H1 (cell line): ENCODE results near the gene RPAP3. TPM values are rescaled to one million over a fixed set of nuclear protein-coding genes. Genes with fewer than 3 reads are reported as not detected.

Source experiments
- CTCF ChIA-PET: fragments of 300-600 bp; sonication (Branson Sonifier 250); formaldehyde crosslinking; loops from one replicate; lab custom pipeline; 2021; ENCODE audit not compliant: partially characterized antibody; lab: Charles Lee
- POLR2A ChIA-PET: fragments of 300-600 bp; sonication (Branson Sonifier 250); formaldehyde crosslinking; loops from one replicate; lab custom pipeline; 2021; ENCODE audit warnings: inconsistent platforms; ENCODE audit not compliant: partially characterized antibody; lab: Charles Lee
- DNase-seq, 2 experiments: peaks; one replicate each; pipeline versions ENCODE4 v3.0.0 to v3.0.0-alpha.2; 2010 to 2022; ENCODE audit warnings: low spot score in 2 of 2, low read depth in 1 of 2, mixed read lengths in 1 of 2
- FAIRE-seq: peaks from 2 replicates; lab custom pipeline; 2011; peaks lifted over from hg19 to GRCh38; lab: Jason Lieb, UNC
- H2AFZ ChIP-seq: 2 replicates; pipeline ENCODE4 v1.8.1; 2012; ENCODE audit warnings: low read length, inconsistent platforms
- H2AK5ac ChIP-seq: 2 replicates; pipeline ENCODE4 v1.6.1; 2013; ENCODE audit warnings: low read depth, low read length
- H2BK120ac ChIP-seq: replicated peaks from 2 replicates; pipeline ENCODE3; 2013; ENCODE audit warnings: low read depth, low read length, inconsistent platforms
- H2BK12ac ChIP-seq: 2 replicates; pipeline ENCODE4 v1.6.1; 2013; ENCODE audit warnings: low read depth, low read length
- H2BK15ac ChIP-seq: 2 replicates; pipeline ENCODE4 v1.6.1; 2013; ENCODE audit warnings: low read length
- H2BK20ac ChIP-seq: 2 replicates; pipeline ENCODE4 v1.6.1; 2013; ENCODE audit warnings: low read length
- H2BK5ac ChIP-seq: 2 replicates; pipeline ENCODE4 v1.6.1; 2013; ENCODE audit warnings: low read depth, low read length
- H3K14ac ChIP-seq: 2 replicates; pipeline ENCODE4 v1.6.1; 2013; ENCODE audit warnings: inconsistent platforms; ENCODE audit not compliant: insufficient read length
- H3K18ac ChIP-seq: 2 replicates; pipeline ENCODE4 v1.6.1; 2013; ENCODE audit warnings: low read length; ENCODE audit errors: extremely low read depth
- H3K23ac ChIP-seq: 2 replicates; pipeline ENCODE4 v1.6.1; 2013; ENCODE audit warnings: inconsistent platforms; ENCODE audit not compliant: insufficient read length
- H3K23me2 ChIP-seq: 2 replicates; pipeline ENCODE4 v1.6.1; 2013; ENCODE audit warnings: low read depth, low read length
- H3K27ac ChIP-seq: 2 replicates; pipeline ENCODE4 v1.6.1; 2011; ENCODE audit warnings: low read depth, low read length, inconsistent platforms
- H3K27me3 ChIP-seq, 4 experiments: replicated peaks in 1 of 4; 1 replicate in 1 of 4; 2 replicates in 3 of 4; pipeline versions ENCODE4 v1.6.1 to v1.8.1; 2011 to 2013; ENCODE audit warnings: low read length in 3 of 4, mild to moderate bottlenecking in 3 of 4, inconsistent platforms in 2 of 4, mixed read lengths in 2 of 4, moderate library complexity in 1 of 4; ENCODE audit not compliant: control insufficient read depth in 3 of 4, insufficient read depth in 3 of 4; ENCODE audit errors: extremely low read depth in 1 of 4
- H3K36me3 ChIP-seq, 4 experiments: 2 replicates each; pipeline versions ENCODE4 v1.6.1 to v1.8.1; 2011 to 2013; ENCODE audit warnings: mild to moderate bottlenecking in 4 of 4, low read length in 3 of 4, moderate library complexity in 2 of 4, control low read depth in 1 of 4, inconsistent platforms in 1 of 4; ENCODE audit not compliant: insufficient read depth in 4 of 4, control insufficient read depth in 2 of 4
- H3K4ac ChIP-seq: replicated peaks from 2 replicates; pipeline ENCODE3; 2013; ENCODE audit warnings: low read length, low read depth, mixed read lengths, inconsistent platforms; ENCODE audit not compliant: insufficient read length
- H3K4me1 ChIP-seq, 4 experiments: replicated peaks in 1 of 4; 1 replicate in 1 of 4; 2 replicates in 3 of 4; pipeline versions ENCODE4 v1.6.1 to v1.8.1; 2011 to 2013; ENCODE audit warnings: low read length in 3 of 4, inconsistent platforms in 2 of 4, mixed read lengths in 1 of 4; ENCODE audit not compliant: insufficient read depth in 4 of 4, control insufficient read depth in 3 of 4
- H3K4me2 ChIP-seq, 2 experiments: 2 replicates each; pipeline versions ENCODE4 v1.6.1 to v1.8.1; 2011 to 2013; ENCODE audit warnings: low read depth in 2 of 2, low read length in 2 of 2, control low read depth in 1 of 2, inconsistent platforms in 1 of 2, mild to moderate bottlenecking in 1 of 2; ENCODE audit not compliant: insufficient read depth in 1 of 2
- H3K4me3 ChIP-seq, 4 experiments: fragments of 200-600, 300-600 bp in 1 of 4; sonication (generic), shearing (Covaris generic), sonication (Bioruptor Twin) in 1 of 4; 2 replicates each; pipeline versions ENCODE4 v1.5.1 to v1.8.1; 2011 to 2016; ENCODE audit warnings: low read length in 4 of 4, low read depth in 3 of 4, control low read depth in 2 of 4, inconsistent platforms in 2 of 4, mild to moderate bottlenecking in 2 of 4, mixed read lengths in 1 of 4, moderate library complexity in 1 of 4; ENCODE audit not compliant: insufficient read depth in 2 of 4; ENCODE audit errors: extremely low read depth in 1 of 4
- H3K56ac ChIP-seq: replicated peaks from 2 replicates; pipeline ENCODE3; 2013; ENCODE audit warnings: low read depth, mild to moderate bottlenecking, mixed read lengths, low read length, inconsistent platforms; ENCODE audit not compliant: insufficient read length
- H3K79me1 ChIP-seq: 2 replicates; pipeline ENCODE4 v1.6.1; 2013; ENCODE audit warnings: low read depth, low read length, control low read depth
- H3K79me2 ChIP-seq, 2 experiments: 2 replicates each; pipeline versions ENCODE4 v1.6.1 to v1.8.1; 2012 to 2013; ENCODE audit warnings: low read length in 2 of 2, mild to moderate bottlenecking in 2 of 2, inconsistent platforms in 1 of 2; ENCODE audit not compliant: insufficient read depth in 2 of 2, control insufficient read depth in 1 of 2
- H3K9ac ChIP-seq, 4 experiments: replicated peaks in 1 of 4; 1 replicate in 1 of 4; 2 replicates in 3 of 4; pipeline versions ENCODE4 v1.6.1 to v1.8.1; 2011 to 2013; ENCODE audit warnings: low read depth in 3 of 4, low read length in 3 of 4, control low read depth in 2 of 4, mild to moderate bottlenecking in 2 of 4, moderate library complexity in 2 of 4, inconsistent platforms in 1 of 4; ENCODE audit errors: extremely low read depth in 1 of 4
- H3K9me3 ChIP-seq, 2 experiments: 2 replicates each; pipeline versions ENCODE4 v1.6.1 to v1.8.1; 2012 to 2013; ENCODE audit warnings: mild to moderate bottlenecking in 2 of 2, moderate library complexity in 2 of 2, control low read depth in 1 of 2, inconsistent platforms in 1 of 2, low read depth in 1 of 2, low read length in 1 of 2, mixed read lengths in 1 of 2; ENCODE audit not compliant: insufficient read depth in 2 of 2
- H4K20me1 ChIP-seq, 2 experiments: replicated peaks in 1 of 2; 2 replicates each; pipeline versions ENCODE3 to v1.8.1; 2011 to 2013; ENCODE audit warnings: inconsistent platforms in 2 of 2, low read length in 2 of 2, mild to moderate bottlenecking in 1 of 2; ENCODE audit not compliant: insufficient read depth in 2 of 2, control insufficient read depth in 1 of 2
- H4K5ac ChIP-seq: 2 replicates; pipeline ENCODE4 v1.6.1; 2013; ENCODE audit warnings: low read length, low read depth, mixed read lengths, inconsistent platforms; ENCODE audit not compliant: insufficient read length
- H4K8ac ChIP-seq: 2 replicates; pipeline ENCODE4 v1.8.0; 2013; ENCODE audit warnings: mild to moderate bottlenecking, moderate library complexity, low read length, inconsistent platforms; ENCODE audit not compliant: insufficient read depth; ENCODE audit errors: extremely low read depth
- H4K91ac ChIP-seq: replicated peaks from 2 replicates; pipeline ENCODE3; 2013; ENCODE audit warnings: low read length, mixed read lengths, inconsistent platforms; ENCODE audit not compliant: insufficient read length
- FOSL1 ChIP-seq: IDR thresholded peaks from 2 replicates; pipeline ENCODE4 v1.6.1; 2011; ENCODE audit warnings: mild to moderate bottlenecking, low read depth, low read length, moderate library complexity; ENCODE audit not compliant: insufficient read depth
- NANOG ChIP-seq: IDR thresholded peaks from 2 replicates; pipeline ENCODE4 v1.6.1; 2011; ENCODE audit warnings: low read length, low read depth, mild to moderate bottlenecking, inconsistent platforms; ENCODE audit not compliant: insufficient read depth, poor library complexity, severe bottlenecking
- POLR2A ChIP-seq, 2 experiments: IDR thresholded peaks; 1 replicate in 1 of 2; 2 replicates in 1 of 2; pipeline ENCODE4 v1.6.1; 2011; ENCODE audit warnings: low read depth in 2 of 2, low read length in 2 of 2, mild to moderate bottlenecking in 2 of 2; ENCODE audit errors: control extremely low read depth in 1 of 2
- TCF12 ChIP-seq: IDR thresholded peaks from 2 replicates; pipeline ENCODE4 v1.6.1; 2011; ENCODE audit warnings: low read depth, mild to moderate bottlenecking, low read length
- WGBS, 2 experiments: shearing (Covaris generic) in 1 of 2; methylation state at CpG; one replicate each; pipeline versions ENCODE4 v1.1.6 to v1.1.7; 2013 to 2015; ENCODE audit warnings: low lambda C conversion rate in 2 of 2, mixed read lengths in 2 of 2, inconsistent platforms in 1 of 2, low coverage in 1 of 2, missing lambda C conversion rate in 1 of 2; ENCODE audit not compliant: insufficient replicate concordance in 2 of 2, insufficient coverage in 1 of 2, insufficient read length in 1 of 2; ENCODE audit errors: extremely low coverage in 1 of 2, missing lambda C conversion rate in 1 of 2; 5-methylcytosine and 5-hydroxymethylcytosine counted together
- polyA plus RNA-seq, 7 experiments: library from polyadenylated mRNA; depleted of rRNA in 3 of 7; stranded (reverse) in 5 of 7; unstranded in 2 of 7; fragments of >200 nt in 5 of 7; fragments of 200-250 nt in 2 of 7; gene quantifications; 1 replicate in 5 of 7; 2 replicates in 1 of 7; 4 replicates in 1 of 7; pipeline versions ENCODE4 v1.2.1 to v1.2.3, GENCODE V29; 2011 to 2013; ENCODE audit warnings: missing spikeins in 2 of 7, mixed read lengths in 2 of 7
- total RNA-seq: library from RNA; stranded (reverse); fragmentation: NEBNext Ultra II Directional; extraction: Animal tissue kit (Norgen Biotek cat#: 25700); gene quantifications from 2 replicates; pipeline ENCODE4 v1.2.1, GENCODE V29; 2021

Gene RPAP3
- total and polyA plus RNA-seq, 2 of the 8 experiments (the other 6 are each of a cell fraction or from before 2014, with no cell fraction given) = 6.4 to 60.5 TPM

DNA sequence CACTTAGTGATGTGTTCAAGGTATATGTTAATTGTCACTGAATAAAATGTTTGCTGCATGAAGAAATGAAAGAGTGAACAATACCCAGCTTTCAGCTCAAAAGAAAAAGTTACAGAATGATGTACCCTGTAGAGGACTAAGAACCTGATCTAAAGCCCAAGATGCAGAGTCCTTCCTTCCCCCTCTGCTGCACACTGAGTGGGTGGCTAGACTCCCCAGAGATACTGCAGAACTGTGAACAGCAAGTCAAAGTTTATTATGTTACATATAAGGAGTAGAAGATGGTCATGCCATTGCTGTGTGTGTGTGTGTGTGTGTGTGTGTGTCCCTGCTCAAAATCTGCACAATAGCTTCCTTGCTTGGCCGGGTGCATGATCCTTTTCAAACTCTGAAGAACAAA, 83.9 kb downstream of the RPAP3 start:
- POLR2A ChIA-PET = no interaction called here
- Histone ChIP-seq H3K23ac (no peak overlapping the region), H3K27me3 (no peaks in the 10 kb centered on the region), H2BK120ac (no peak overlapping the region), H3K18ac (no peak overlapping the region), H4K91ac (no peak overlapping the region), H2BK12ac (no peak overlapping the region), H3K23me2 (no peaks in the 10 kb centered on the region; the same call in 1 of the 2 replicates), H3K56ac (no peak overlapping the region), H2AK5ac (no peak overlapping the region), H3K79me1 (no peaks in the 10 kb centered on the region), H3K14ac (no peak overlapping the region), H3K27ac (no peak overlapping the region), H3K4me1 (no peaks in the 10 kb centered on the region), H3K79me2 (no peaks in the 10 kb centered on the region), H3K36me3 (no peaks in the 10 kb centered on the region), H3K4me2 (no peak overlapping the region), H4K8ac (no peak overlapping the region), H4K5ac (no peak overlapping the region), H3K9me3 (no peaks in the 10 kb centered on the region), H3K4me3 (no peak overlapping the region), H2BK20ac (no peak overlapping the region), H3K4ac (no peak overlapping the region), H2BK15ac (no peak overlapping the region), H2AFZ (no peak overlapping the region), H2BK5ac (no peak overlapping the region), H3K9ac (no peak overlapping the region), H4K20me1 (no peaks in the 10 kb centered on the region)
- CTCF ChIA-PET = interaction anchor here (0.8 to 1.7 kb wide), 2 partner anchors 15 to 29 kb away, joined by 3 to 4 read pairs; no protein-coding TSS in a partner anchor
- WGBS, 2 experiments = 86% methylated on average over 1 of the region's 1 CpG; no CpG with 5 or more reads in 1 of the 2 experiments
- DNase-seq = no peak
- FAIRE-seq = no peak
- TF ChIP-seq FOSL1 (no peak), NANOG (no peak), TCF12 (no peak), POLR2A (IDR thresholded peaks at IDR 0.05; ENCODE audit: control extremely low read depth in 1 of 2, low read depth in 2 of 2, low read length in 2 of 2) (no peak)
